H1 (cell line): ENCODE measurements around the gene DYNC2I2.

Source experiments
- ASH2L ChIP-seq: fragments of 200-600, 300-600 bp; sonication (generic); IDR thresholded peaks from one replicate; pipeline ENCODE4 v1.7.1; 2017; ENCODE audit warnings: low read length
- CHD2 ChIP-seq: IDR thresholded peaks from 2 replicates; pipeline ENCODE4 v1.6.1; 2012; ENCODE audit warnings: low read length, improper control_type of control experiment
- EP300 ChIP-seq, 2 experiments: IDR thresholded peaks; 1 replicate in 1 of 2; 2 replicates in 1 of 2; pipeline ENCODE4 v1.6.1; 2011 to 2012; ENCODE audit warnings: low read depth in 2 of 2, low read length in 2 of 2, mild to moderate bottlenecking in 2 of 2, borderline replicate concordance in 1 of 2, inconsistent platforms in 1 of 2, moderate library complexity in 1 of 2
- JUND ChIP-seq: IDR thresholded peaks from 2 replicates; pipeline ENCODE4 v1.6.1; 2011; ENCODE audit warnings: mild to moderate bottlenecking, improper control_type of control experiment, low read length
- PHF8 ChIP-seq: fragments of 200-600 bp; sonication (generic); conservative IDR thresholded peaks from 2 replicates; pipeline ENCODE4 v1.7.1; 2012; ENCODE audit warnings: low read depth, mild to moderate bottlenecking, inconsistent platforms, low read length, moderate library complexity
- POLR2A ChIP-seq, 2 experiments: IDR thresholded peaks; 1 replicate in 1 of 2; 2 replicates in 1 of 2; pipeline ENCODE4 v1.6.1; 2011; ENCODE audit warnings: low read depth in 2 of 2, low read length in 2 of 2, mild to moderate bottlenecking in 2 of 2; ENCODE audit errors: control extremely low read depth in 1 of 2
- POLR2AphosphoS5 ChIP-seq: IDR thresholded peaks from 2 replicates; pipeline ENCODE4 v1.6.1; 2011; ENCODE audit warnings: low read depth, low read length
- RAD21 ChIP-seq, 2 experiments: IDR thresholded peaks in 1 of 2; conservative IDR thresholded peaks in 1 of 2; 2 replicates each; pipeline ENCODE4 v1.6.1; 2011; ENCODE audit warnings: low read depth in 2 of 2, low read length in 2 of 2, improper control_type of control experiment in 1 of 2, inconsistent platforms in 1 of 2, mild to moderate bottlenecking in 1 of 2, moderate library complexity in 1 of 2
- RFX5 ChIP-seq: IDR thresholded peaks from 2 replicates; pipeline ENCODE4 v1.6.1; 2011; ENCODE audit warnings: low read depth, low read length, improper control_type of control experiment, borderline replicate concordance
- TAF7 ChIP-seq: optimal IDR thresholded peaks from 2 replicates; pipeline ENCODE3; 2011; ENCODE audit warnings: low read depth, mild to moderate bottlenecking, inconsistent platforms, low read length, moderate library complexity, borderline replicate concordance
- TF ChIP-seq, protein P1 (sequence below): IDR thresholded peaks from 2 replicates; pipeline ENCODE4 v1.6.1; 2012; ENCODE audit warnings: inconsistent platforms
- TF ChIP-seq, protein P2 (sequence below), 3 experiments: IDR thresholded peaks; 1 replicate in 2 of 3; 2 replicates in 1 of 3; pipeline versions ENCODE4 v1.5.1 to v1.6.1; 2011; ENCODE audit warnings: low read length in 3 of 3, mild to moderate bottlenecking in 3 of 3, inconsistent platforms in 2 of 3, low read depth in 1 of 3, moderate library complexity in 1 of 3; ENCODE audit not compliant: insufficient read depth in 1 of 3; ENCODE audit errors: control extremely low read depth in 1 of 3
- TF ChIP-seq, protein P3 (sequence below): IDR thresholded peaks from 2 replicates; pipeline ENCODE4 v1.6.1; 2011; ENCODE audit warnings: low read length, improper control_type of control experiment
- TF ChIP-seq, protein P4 (sequence below): IDR thresholded peaks from 2 replicates; pipeline ENCODE4 v1.6.1; 2011; ENCODE audit warnings: low read depth, mild to moderate bottlenecking, low read length; ENCODE audit not compliant: insufficient read depth

GRCh38 chr9:128633057-128633456 lies 23.6 kb downstream of the DYNC2I2 start:
- TF ChIP-seq EP300 (IDR thresholded peaks at IDR 0.05; ENCODE audit: borderline replicate concordance in 1 of 2, low read depth in 2 of 2, low read length in 2 of 2) (no peak), CHD2 (no peak), POLR2A (IDR thresholded peaks at IDR 0.05; ENCODE audit: control extremely low read depth in 1 of 2, low read depth in 2 of 2, low read length in 2 of 2) (no peak), RAD21 (IDR thresholded peaks at IDR 0.05 in 1 of 2, conservative IDR thresholded peaks at IDR 0.05 in 1 of 2; ENCODE audit: low read depth in 2 of 2, low read length in 2 of 2) (no peak), TAF7 (no peak), ASH2L (no peak), RFX5 (no peak), POLR2AphosphoS5 (no peak), JUND (no peak), PHF8 (no peak)
- TF ChIP-seq, protein P1, sequence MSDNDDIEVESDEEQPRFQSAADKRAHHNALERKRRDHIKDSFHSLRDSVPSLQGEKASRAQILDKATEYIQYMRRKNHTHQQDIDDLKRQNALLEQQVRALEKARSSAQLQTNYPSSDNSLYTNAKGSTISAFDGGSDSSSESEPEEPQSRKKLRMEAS, result no peak
- TF ChIP-seq, protein P2, sequence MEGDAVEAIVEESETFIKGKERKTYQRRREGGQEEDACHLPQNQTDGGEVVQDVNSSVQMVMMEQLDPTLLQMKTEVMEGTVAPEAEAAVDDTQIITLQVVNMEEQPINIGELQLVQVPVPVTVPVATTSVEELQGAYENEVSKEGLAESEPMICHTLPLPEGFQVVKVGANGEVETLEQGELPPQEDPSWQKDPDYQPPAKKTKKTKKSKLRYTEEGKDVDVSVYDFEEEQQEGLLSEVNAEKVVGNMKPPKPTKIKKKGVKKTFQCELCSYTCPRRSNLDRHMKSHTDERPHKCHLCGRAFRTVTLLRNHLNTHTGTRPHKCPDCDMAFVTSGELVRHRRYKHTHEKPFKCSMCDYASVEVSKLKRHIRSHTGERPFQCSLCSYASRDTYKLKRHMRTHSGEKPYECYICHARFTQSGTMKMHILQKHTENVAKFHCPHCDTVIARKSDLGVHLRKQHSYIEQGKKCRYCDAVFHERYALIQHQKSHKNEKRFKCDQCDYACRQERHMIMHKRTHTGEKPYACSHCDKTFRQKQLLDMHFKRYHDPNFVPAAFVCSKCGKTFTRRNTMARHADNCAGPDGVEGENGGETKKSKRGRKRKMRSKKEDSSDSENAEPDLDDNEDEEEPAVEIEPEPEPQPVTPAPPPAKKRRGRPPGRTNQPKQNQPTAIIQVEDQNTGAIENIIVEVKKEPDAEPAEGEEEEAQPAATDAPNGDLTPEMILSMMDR (IDR thresholded peaks at IDR 0.05; ENCODE audit: control extremely low read depth in 1 of 3, insufficient read depth in 1 of 3, low read depth in 1 of 3, low read length in 3 of 3), result no peak
- TF ChIP-seq, protein P3, sequence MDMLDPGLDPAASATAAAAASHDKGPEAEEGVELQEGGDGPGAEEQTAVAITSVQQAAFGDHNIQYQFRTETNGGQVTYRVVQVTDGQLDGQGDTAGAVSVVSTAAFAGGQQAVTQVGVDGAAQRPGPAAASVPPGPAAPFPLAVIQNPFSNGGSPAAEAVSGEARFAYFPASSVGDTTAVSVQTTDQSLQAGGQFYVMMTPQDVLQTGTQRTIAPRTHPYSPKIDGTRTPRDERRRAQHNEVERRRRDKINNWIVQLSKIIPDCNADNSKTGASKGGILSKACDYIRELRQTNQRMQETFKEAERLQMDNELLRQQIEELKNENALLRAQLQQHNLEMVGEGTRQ, result no peak
- TF ChIP-seq, protein P4, sequence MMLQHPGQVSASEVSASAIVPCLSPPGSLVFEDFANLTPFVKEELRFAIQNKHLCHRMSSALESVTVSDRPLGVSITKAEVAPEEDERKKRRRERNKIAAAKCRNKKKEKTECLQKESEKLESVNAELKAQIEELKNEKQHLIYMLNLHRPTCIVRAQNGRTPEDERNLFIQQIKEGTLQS, result no peak
